Tongue (tissue), 2 donors: ENCODE data around the gene GABBR2. TPM values are rescaled to one million over a fixed set of nuclear protein-coding genes. Genes with fewer than 3 reads are reported as not detected.

ENCODE experiments used
- DNase-seq: peaks from one replicate; pipeline ENCODE4 v3.0.0-alpha.2; 2015
- total RNA-seq: library from RNA; depleted of rRNA; stranded (reverse); fragments of >200 nt; gene quantifications from one replicate; pipeline ENCODE4 v1.2.3, GENCODE V29; 2014

GABBR2 gene
- total RNA-seq, 1 donor from 2014 or later, result 0.41 TPM

DNA sequence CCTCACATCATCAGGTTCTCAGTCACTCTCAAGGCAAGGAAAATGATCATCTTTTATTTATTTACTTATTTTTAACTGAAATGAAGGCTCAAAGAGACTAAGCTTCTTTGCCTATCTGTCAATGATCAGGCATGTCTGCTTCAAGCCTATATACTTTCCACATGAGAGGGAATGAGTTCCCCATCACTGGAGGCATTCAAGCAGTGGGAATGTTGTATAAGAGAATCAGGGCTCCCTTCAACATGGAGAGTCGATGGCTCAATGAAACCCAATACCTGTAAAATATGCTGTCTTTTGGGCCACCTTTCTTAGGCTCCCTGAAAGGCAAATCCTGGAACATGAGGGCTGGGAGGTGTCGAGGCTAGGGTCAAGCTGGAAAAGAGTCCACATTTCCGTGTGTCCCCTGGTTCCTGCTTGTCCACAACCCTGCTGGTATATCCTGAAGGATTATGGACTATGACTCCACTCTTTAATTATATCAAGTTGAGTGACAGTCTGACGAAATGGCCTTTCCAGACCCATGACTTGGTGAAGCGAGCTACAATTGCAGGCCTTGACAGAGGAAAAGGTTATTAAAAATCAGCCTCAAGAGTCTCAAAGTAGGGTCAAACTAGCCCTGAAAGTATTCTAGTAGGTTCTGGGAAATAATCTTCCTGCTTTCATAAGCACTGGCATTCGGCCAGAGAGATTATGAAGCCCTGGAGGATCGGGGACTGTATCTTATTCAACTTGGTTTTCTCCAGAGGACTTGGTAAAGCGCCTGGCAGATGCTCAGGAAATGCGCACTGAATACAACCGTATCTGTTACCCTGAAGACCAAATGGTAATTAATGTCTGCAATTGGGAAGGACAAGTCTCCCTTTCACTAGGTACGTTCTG lies 307.4 kb downstream of the GABBR2 start:
- DNase-seq, result peak; percentile 28

DNA sequence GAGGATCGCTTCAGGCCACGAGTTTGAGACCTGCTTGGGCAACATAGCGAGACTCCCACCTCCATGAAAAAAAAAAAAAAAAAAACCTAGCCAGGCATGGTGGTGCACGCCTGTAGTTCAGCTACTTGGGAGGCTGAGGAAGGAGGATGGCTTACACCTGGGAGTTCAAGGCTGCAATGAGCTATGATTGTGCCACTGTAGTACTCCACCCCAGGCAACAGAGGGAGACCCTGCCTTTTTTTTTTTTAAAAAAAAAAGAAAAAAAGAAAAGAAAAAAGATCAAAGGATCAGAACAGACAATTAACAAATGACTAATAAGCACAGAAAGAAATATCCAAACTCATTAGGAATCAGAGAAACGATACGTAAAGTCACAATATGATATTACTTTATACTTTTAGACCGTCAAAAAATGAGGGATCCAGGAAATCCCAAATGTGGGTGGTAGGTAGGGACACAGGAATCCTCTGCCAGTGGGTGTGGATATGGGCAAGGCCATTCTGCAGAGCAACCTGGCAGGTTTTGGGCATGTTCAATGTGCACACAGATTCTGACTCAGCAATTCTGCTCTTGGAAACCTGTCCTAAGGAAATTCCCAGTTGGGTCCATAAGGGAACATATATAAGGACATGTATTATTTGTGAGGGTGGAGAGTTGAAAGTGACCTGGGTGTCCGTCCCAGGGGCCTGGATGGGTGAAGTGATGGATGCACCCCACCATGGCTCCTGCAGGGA lies 308.6 kb downstream of the GABBR2 start:
- no peak for DNase-seq

DNA sequence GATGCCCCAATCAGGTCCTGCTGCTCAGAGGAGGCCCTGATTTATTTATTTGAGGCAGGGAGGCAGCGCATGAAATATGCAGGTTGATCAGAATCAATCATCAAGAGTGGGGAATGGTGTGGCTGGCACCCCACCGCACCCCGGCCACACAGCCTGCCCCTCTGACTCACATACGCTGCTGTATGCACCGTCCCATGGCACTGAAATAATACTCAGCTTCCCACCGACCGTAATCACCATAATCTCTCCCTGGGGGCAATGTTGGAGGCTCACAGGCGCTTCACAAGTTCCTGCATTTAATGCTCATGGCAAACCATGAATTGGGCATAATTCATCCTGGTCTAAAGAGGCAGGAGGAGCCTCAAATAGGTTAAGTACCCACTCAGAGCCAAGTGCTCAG lies 312.1 kb downstream of the GABBR2 start:
- DNase-seq, result no peak

DNA sequence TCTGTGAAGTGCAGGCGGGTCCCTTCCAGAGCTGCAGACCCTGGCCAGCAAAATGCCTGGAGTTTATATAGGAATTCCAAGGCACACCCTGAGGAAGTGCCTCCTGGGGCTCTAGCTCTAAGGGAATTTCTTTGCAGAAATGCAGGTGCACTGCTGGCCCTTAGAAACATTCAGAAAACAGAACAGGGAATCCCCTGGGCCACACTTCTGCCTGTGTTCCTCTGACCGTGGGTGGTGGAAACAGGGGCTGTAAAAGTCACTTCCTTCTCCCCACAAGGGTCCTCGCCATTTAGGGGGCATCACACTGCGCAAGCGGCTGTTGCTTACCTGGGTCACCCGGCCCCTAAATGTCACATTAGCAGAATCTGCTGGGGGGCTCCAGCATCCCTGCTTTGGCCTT lies 312.5 kb downstream of the GABBR2 start:
- no peak for DNase-seq

DNA sequence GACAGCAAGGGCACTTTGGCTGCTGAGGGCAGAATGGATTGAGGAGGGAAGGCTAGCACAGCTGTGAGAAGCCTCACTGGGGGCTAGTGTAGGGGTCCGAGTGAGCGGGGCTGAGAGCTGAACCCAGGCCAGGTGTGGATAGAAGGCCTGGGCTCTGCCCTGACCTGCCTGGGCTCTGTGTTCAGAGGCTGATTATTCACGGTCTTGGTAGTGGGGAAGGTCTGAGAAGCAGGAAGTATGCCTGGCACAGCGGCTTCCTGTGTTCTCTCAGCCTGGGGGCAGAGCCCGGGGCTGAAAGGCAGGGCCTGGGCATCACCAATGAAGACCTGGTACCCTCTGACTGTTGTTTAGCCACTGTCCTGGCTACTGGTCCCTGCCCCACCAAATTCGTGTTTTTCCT lies 316.9 kb downstream of the GABBR2 start:
- no peak for DNase-seq

DNA sequence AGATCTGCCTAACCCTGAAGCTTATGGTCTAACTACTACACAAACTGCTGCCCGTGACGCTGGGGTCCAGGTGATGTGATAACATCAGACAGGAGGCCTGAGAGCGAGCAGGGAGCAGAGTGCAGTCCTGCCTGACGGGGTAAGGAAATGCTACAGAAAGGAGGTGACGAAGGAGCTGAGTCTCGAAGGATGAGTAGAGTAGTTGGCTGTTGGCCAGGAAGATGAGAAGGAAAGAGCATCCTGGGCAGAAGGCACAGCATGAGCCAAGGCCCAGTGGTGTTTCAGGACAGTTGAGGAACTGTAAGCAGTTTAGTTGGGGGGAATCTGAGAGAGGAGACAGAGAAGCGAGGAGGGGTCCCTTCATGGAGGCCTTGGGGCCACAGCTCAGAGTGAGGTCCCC lies 317.3 kb downstream of the GABBR2 start:
- DNase-seq, result no peak

DNA sequence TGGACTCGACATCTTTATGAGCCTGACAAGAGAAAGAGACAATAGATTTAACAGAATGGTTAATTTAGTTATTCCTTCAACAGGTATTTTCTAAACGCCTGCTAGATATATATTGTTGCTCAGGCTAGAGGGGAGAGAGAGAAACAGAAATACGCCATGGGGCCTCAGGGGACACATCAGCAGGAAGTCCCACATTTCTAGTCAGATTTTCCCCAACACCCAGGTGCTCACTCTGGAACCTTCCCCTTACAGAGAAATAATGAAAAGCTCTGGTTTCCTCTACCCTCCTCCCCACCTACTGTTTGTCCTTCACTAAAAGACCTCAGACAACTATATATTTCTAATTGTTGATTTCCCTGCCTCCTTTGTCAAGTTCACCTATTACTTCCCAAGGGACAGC lies 323.0 kb downstream of the GABBR2 start:
- DNase-seq, result no peak

DNA sequence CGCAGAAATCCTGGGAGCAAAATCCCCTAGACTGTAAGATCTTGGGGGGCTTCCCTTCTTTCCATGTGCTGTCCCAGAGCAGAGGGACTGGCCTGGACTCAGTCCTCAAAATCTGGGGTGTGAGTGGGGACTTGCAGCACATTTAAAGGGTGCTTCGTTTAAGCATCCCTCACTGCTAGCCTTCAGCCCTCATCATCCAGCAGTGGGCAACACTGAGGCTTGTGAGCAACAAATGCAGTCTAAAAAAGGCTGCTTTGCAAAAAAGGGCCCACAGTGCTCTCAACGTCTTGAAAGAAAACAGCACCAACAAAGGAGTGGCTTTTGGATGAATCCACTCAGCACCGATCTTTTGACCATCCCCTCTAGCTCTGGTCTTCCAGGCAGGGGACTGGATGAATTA lies 325.0 kb downstream of the GABBR2 start:
- DNase-seq, result no peak

DNA sequence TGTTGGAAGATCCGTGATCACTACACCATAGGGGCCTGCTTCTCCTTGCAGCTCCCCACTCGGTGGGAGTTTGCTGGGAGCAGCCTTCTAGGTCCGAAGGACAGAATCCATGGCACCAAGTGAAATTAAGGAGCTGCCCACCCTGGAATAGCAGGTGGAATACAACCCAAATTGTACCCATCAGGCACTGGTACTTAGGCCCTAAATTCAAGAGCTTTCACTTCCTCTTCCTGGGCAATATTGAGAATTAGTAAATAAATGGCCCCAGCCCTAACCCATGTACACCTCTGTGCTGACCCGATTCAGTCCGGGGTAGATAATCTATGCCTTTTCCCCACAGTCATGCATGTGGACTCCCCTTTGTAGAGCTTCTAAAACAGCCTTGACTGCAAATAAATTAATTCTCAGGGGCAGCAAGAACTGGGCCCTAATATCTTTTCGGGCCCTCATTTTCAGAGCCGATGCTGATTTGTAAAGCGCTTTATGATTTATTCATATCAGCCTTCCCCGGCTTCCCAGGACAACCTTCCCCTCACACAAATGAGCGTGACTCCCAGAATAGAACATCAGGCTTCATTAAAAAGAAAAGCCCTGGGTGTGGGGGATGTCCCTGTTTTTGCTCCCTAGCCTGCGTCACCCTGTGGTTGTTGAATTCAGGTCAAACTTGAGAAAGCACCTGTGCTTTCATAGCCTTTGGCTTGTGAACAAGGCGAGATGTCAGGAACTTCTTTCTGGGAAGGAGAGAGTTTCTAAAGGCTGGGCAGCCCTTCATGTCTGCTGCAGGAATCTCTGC lies 327.2 kb downstream of the GABBR2 start:
- DNase-seq, result no peak

DNA sequence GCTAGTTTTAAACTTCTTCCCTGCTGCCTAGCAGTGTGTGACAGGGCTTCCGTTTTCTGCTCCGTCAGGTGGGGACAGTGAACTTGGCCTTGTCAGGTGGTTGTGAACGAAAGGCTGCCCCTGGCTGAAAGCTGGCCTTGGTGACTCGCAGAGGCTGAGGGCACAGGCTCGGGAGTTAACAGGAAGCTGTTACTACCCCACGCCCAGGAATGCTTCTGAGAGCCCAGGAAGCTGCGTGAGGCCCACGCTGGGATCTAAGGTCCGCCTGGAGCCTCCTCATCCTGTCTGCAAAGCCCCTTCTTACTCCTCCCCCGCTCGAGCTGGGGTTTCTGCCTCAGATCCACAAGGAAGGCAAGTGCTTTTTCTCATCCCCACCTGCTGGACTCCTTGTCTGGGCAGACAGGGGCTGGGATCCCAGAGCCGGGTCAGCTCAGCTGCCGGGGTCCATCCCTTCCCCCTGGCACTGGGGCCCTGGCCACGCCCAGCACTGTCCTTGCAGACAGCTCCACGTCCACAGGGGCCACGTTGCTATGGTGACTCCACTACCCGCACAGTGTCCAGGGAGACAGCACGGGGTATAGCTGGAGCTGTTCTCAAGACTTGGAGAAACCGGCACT lies 328.6 kb downstream of the GABBR2 start:
- DNase-seq, result peak; percentile 42

DNA sequence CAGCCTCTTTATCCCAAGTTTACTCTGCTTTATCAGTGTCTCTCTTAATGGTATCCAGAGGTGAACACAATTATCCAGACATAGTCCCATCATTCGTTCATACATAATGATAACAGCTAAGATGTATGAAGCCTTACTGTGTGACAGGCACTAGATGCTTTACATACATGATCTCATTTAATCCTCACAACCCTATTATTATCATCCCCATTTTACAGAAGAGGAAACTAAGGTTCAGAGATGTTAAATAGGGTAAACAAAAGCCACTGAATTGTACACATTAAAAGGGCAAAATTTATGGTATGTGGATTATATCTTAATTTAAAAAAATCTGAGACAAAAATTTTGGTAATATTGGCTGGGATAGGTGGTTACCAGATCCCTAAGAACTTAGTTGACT lies 329.2 kb downstream of the GABBR2 start:
- no peak for DNase-seq

DNA sequence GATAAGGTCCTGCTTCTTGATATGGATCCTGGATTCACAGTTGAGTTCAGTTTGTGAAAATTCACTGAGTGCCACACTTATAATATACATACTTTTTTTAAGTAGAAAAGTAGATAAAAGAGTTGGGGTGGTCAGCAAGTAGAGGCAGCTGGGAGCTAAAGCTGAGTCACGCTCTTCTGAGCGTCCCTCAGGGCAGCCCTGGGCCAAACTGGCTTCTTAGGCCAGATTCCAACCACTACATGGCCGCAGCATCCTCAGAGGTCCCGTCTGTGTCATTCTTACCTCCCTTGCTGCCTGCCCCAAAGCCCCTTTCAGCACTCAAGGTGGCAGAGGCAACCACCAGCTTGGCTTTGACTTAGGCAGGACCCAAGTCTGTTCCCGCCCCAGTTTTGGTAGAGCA lies 329.9 kb downstream of the GABBR2 start:
- DNase-seq, result no peak

DNA sequence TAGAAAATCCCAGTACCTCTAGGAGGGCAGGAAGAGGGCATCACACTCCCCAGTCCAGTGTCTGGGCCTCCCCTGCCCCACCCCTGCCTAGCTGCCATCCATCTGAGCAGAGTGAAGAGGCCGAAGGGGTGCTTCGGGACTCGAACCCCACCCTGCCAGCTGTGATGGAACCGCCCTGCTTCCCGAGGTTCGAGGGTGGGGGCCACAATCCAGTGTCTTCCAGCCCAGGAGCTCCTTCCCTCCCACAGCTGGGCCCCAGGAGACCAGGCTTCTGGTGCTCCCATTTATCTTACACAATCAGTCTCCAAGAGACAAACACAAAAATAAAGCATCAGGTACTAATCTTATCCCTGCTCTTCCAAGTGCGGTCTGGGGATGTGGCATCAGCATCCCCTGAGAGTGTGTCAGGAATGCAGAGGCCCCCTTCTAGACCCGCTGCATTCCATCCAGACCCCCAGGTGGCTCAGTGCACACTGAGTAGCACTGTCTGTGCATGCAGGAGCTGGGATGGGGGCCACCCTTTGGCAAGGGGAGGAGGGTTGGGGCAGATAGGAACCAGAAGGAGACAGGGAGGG lies 330.4 kb downstream of the GABBR2 start:
- DNase-seq, result no peak

DNA sequence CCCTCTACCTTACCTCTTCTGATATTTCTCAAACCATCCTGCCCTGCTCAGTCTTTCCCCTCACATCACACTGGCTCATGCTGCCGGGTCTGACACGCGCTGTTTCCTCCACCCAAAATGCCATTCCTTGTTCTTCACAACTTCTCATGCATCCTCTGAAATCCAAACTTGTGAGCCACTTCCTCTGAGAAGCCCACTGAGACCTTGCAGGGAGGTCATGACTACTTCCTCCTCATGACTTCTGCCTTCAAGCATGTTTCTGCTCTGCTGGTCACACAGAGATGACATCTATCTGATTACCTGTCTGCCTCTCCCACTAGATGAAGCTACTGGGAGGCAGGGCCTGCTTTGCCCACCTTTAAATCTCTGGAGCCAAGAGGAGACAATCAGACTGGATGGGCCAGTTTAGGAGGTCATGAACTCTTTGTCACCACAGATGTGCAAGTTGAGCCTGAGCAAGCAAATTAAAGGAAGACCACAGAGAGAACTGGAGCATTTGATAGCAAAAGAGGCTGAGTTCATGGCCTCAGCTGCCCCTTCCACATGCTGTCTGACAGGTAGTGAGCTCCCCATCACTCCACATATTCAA lies 333.5 kb downstream of the GABBR2 start:
- no peak for DNase-seq

DNA sequence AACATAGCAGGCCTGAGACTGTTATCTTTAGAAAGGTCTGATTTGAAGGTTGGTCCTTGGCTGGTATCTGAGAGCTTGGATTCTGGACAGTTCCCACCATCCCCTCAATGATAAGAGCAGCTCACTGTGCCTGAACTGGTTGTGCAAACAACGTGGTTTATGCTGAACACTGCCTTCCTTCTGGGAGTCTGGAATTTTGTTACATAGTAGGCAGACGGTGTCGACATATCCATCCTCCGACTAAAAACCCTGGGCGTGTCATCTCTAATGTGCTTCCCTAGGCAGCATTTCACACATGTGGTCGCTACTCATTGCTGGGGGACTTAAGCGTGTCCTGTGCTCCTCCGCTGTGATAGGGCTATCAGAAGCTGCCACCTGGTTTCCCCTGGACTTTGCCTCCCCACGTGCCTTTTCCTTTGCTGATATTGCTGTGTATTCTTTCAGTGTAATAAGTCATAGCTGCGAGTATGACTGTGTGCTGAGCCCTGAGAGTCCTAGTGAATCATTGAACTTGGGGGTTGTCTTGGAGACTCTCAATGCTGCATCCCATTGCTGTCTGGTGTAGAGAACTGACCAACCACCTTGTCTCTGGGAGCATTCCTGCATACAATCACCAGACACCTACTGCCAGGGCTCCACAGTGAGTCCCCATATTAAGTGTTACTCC lies 334.2 kb downstream of the GABBR2 start:
- DNase-seq, result no peak

DNA sequence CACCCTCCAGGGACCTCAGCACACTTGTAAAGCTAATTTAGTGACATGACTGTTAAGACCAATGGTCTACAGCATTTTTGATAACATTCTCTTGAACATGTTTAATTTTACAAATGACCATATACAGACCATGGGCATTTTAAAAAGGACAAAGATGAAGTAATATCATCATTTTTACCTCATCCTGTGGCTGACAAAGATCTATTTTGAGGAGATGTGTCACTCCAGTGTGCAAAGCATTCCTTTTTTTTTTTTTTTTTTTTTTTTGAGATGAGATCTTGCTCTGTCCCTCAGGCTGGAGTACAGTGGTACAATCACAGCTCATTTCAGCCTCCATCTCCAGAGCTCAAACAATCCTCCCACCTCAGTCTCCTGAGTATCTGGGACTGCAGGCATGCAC lies 335.1 kb downstream of the GABBR2 start:
- DNase-seq, result no peak

DNA sequence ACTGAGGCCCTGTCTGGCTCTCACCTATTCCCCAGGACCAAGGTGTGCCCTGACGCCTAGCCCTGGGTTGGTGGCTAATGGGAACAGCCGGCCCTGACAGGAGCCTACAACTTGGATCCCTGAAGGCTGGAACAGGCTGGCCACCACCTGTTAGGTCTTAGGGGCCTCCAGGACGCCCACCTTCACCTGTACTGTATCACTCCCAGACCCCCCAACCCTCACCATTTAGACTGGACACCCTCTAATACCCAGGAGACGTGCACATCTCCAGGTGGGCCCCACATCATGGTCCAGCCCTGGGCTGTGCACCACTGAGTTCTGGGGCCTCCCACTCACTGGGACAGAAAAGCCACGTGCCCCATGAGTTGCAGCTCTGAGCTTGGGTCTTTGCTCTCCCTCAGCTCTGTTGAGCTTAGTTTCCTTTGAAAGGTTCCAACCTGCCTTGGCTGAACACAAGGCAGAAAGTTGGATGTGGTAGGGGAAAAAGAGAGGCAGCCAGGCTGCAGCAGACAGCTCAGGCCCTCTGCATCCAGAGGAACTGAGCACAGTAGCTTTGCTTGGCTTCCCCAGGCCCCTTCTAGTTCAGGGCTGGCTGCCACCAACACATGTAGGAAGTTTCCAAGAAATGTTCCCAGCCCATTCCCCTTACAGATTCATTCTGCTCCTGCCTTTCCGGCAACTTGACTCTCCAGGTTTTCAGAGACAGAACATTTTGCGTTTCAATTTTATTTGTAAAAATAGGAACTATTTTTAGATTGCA lies 336.5 kb downstream of the GABBR2 start:
- DNase-seq, result peak; percentile 81

DNA sequence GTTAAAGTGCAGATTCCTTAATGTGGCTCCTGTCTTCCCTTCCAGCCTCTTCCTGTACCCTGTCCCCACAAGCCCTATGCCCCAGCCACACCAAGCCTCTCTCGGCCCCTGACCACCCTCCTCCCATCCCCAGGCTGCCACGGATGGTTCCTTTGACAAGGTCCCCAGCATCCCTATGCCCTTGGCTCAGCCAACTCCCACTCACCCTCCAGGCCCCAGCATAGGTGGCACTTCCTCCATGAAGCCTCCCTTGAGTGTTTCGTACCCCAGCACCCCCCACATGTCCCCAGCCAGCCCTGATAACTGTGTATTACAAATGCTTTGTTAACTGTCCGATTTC lies 337.8 kb downstream of the GABBR2 start:
- no peak for DNase-seq

DNA sequence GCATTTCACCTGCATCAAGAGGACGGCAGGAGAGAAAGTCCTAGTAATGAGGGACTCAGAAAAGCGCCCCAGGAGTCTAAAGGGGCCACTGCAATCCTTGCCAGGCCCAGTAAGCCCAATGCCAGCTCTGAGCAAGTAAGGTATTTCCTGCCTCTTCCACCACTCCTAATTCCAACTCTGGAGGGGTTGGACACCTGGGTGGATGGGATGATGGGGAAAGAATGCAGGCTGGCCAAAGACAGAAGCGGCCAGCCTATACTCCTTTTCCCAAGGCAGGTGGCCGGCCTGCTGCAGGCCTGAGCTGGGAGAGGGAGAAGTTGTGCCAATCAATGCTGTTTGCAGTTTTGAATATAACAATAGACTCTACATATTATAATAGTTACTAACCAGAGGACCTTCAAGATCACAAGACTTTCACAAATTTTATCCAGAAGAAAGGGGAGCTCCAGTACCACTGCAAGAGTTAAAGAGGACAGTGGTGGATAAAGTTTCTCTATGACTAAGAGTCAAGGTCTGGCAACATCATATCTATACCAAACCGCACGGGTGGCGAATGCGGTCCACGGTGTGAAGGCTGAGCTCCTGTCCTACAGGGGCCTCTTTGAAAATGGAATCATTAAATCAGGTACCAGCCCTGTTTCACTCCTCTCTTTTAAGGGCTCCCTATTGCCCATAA lies 338.3 kb downstream of the GABBR2 start:
- no peak for DNase-seq

DNA sequence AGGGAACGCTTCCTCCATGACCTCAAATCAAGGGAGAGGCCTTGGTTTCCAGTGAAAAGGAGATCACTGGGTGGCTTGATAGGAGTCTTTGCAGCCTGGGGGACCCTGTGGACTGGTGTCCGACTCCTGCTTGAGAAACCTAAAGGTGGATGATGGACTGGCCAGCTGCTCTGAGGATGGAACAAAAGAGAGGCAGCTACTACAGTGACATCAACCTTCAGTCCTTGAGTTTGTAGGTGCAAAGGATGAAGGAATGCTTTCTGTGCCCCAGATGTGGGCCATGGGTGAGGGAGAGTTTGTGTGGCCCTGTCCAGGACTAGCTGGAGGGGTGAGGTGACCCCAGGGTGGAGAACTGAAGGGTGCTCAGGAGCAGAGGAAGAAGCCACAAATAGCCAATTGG lies 338.8 kb downstream of the GABBR2 start:
- no peak for DNase-seq
